Activated CD8-positive, alpha-beta memory T cell treated with anti-CD3 and anti-CD28 coated beads, Interleukin-2, amount 50 U/mL, for 48 hours (primary cell): ENCODE measurements around the gene GMDS.

Experiments
- DNase-seq: peaks from one replicate; pipeline ENCODE4 v3.0.0-alpha.2; 2020

The GMDS gene

GRCh38 chr6:2129182-2129621 lies 116.2 kb downstream of the GMDS start:
- DNase-seq, result no peak

GRCh38 chr6:2127484-2127911 lies 117.9 kb downstream of the GMDS start:
- DNase-seq, result peak; percentile 72

GRCh38 chr6:2126351-2126750 lies 119.1 kb downstream of the GMDS start:
- DNase-seq, result no peak

GRCh38 chr6:2125158-2125557 lies 120.2 kb downstream of the GMDS start:
- DNase-seq, result no peak

GRCh38 chr6:2124260-2124709 lies 121.1 kb downstream of the GMDS start:
- no peak for DNase-seq

- DNase-seq, result no peak
These were observed 124.5 kb downstream of the GMDS start for GRCh38 chr6:2120912-2121311.

- DNase-seq, result no peak
These were observed 126.1 kb downstream of the GMDS start for GRCh38 chr6:2119275-2119674.

GRCh38 chr6:2118136-2118535 lies 127.3 kb downstream of the GMDS start:
- no peak for DNase-seq

GRCh38 chr6:2117447-2117846 lies 128.0 kb downstream of the GMDS start:
- no peak for DNase-seq

GRCh38 chr6:2116496-2116895 lies 128.9 kb downstream of the GMDS start:
- no peak for DNase-seq

GRCh38 chr6:2114100-2114499 lies 131.3 kb downstream of the GMDS start:
- DNase-seq, result no peak

GRCh38 chr6:2111162-2111677 lies 134.2 kb downstream of the GMDS start:
- DNase-seq, result no peak

GRCh38 chr6:2110504-2110903 lies 134.9 kb downstream of the GMDS start:
- no peak for DNase-seq

GRCh38 chr6:2109796-2110195 lies 135.6 kb downstream of the GMDS start:
- no peak for DNase-seq

GRCh38 chr6:2108700-2109306 lies 136.6 kb downstream of the GMDS start:
- no peak for DNase-seq

GRCh38 chr6:2104524-2104880 lies 140.9 kb downstream of the GMDS start:
- DNase-seq, result no peak

- no peak for DNase-seq
These were observed 141.5 kb downstream of the GMDS start for GRCh38 chr6:2103765-2104523.

GRCh38 chr6:2102966-2103365 lies 142.4 kb downstream of the GMDS start:
- no peak for DNase-seq

GRCh38 chr6:2102316-2102883 lies 143.0 kb downstream of the GMDS start:
- no peak for DNase-seq

- DNase-seq, result no peak
These were observed 144.2 kb downstream of the GMDS start for GRCh38 chr6:2101213-2101612.

GRCh38 chr6:2099870-2100269 lies 145.5 kb downstream of the GMDS start:
- no peak for DNase-seq

GRCh38 chr6:2097464-2097863 lies 147.9 kb downstream of the GMDS start:
- DNase-seq, result no peak

GRCh38 chr6:2094642-2095041 lies 150.8 kb downstream of the GMDS start:
- no peak for DNase-seq

GRCh38 chr6:2086326-2086965 lies 159.0 kb downstream of the GMDS start:
- no peak for DNase-seq
